HG02885 (cell line): Measurements from ENCODE around the gene PFN3.

Experiments used
- ATAC-seq: cut with Tn5 transposase; IDR thresholded peaks from one replicate; pipeline ENCODE4 v1.9.1; 2021; ENCODE audit warnings: mild to moderate bottlenecking; ENCODE audit not compliant: unreplicated experiment, poor library complexity

Gene PFN3, protein sequence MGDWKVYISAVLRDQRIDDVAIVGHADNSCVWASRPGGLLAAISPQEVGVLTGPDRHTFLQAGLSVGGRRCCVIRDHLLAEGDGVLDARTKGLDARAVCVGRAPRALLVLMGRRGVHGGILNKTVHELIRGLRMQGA

DNA sequence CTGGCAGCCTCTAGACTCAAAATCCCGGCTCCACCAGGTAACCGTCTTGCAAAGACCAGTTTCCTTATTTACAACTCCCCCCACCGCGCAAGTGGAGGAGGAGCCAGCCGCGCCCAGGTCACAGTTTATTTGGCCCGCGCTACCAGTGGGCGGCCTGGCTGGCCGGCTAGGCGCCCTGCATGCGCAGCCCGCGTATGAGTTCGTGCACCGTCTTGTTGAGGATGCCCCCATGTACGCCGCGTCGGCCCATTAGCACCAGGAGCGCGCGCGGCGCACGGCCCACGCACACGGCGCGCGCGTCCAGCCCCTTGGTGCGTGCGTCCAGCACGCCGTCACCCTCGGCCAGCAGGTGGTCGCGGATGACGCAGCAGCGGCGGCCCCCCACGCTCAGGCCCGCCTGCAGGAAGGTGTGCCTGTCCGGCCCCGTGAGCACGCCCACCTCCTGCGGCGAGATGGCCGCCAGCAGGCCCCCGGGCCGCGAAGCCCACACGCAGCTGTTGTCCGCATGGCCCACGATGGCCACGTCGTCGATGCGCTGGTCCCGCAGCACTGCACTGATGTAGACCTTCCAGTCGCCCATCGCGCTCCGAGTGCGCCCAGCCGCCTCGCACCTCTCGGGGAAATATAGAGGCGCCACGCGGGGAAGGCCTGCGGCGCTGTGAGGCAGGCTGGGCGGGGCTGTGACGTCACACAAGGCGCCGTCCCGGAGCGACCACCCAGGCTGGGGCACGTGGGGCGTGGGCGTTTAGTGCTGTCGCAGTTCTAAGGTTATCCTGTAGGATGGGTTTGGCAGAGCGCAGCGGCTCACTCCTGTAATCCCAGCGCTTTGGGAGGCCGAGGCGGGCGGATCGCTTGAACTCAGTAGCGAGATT is at the start of gene PFN3:
TSS of gene PFN3 (minus strand) at position 665 of the 872 bp plus-strand sequence. CDS start at position 580, 85 bp downstream.
- no peak for ATAC-seq

DNA sequence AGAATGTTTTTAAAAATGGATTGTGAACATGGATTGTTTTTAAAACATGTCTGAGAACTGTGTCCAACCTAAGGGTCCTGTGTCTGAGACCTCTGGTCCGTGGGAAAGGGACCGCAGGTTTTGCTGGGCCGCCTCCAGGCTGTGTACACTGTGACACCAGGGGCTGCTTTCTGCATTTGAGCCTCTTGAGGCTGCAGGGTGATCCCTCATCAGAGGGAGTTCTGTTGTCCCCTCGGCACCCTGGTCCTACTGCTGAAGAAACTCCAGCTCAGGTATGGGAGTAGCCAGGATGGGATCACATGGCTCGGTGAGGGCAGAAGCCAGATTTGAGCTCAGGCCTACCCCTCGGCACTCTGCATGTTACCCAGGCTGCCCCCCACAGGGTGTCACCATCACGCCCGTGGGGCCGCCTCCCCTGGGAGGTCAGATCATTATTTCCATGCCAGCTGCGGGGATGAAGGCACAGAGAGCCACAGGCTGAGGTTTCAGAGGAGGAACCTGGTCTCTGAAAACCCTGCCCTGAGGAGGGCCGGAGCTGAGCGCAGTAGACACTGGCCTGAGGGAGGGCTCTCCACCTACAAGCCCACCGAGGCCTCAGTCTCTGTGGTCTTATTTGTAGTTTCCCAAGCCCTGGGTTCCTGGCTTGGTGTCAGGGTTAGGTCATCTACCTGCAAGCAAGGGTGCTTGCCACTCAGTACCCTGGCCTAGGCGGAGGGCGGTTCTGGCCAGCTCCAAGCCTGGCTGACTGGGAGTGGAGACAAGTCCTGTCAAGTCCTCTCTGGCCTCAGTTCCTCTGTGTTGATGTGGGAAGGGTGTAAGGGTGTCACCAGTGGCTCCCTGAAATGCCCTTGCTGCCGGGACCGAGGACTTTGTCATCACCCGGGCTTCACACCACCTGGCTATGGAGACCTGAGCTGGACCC is 48.9 kb upstream of the PFN3 start:
- no peak for ATAC-seq

DNA sequence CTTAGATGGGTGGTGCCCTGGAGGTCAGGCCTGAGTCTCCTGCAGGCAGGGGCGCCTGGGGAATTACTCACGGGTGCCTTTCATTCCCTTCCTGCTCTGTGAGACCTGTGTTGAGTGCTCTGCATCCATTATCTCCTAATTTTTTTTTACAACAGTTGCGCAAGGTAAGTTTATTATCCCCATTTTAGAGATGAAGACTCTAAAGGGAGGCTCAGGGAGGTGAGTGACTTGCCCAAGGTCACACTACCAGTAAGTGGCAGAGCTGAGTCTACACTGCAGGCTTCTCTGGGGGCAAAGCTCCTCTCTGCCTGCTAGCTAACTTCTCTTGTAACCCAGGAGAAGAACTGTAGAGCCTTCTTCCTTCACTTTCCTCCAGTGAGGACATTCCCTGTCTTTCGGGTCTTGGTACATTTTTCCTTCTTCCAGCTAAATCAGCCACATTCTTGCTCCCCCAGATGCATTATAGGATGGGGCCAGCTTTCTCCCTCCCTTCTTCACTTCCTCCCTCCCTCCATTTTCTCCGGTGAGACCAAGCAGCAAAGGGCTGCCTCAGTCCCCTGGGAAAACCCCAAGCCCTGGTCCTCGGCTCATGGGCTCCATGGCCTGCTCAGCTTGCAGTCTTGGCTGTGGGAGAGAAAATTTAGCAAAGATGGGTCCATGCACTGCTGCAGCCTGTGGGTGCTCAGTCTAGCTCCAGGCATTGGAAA is 47.9 kb upstream of the PFN3 start:
- no peak for ATAC-seq

DNA sequence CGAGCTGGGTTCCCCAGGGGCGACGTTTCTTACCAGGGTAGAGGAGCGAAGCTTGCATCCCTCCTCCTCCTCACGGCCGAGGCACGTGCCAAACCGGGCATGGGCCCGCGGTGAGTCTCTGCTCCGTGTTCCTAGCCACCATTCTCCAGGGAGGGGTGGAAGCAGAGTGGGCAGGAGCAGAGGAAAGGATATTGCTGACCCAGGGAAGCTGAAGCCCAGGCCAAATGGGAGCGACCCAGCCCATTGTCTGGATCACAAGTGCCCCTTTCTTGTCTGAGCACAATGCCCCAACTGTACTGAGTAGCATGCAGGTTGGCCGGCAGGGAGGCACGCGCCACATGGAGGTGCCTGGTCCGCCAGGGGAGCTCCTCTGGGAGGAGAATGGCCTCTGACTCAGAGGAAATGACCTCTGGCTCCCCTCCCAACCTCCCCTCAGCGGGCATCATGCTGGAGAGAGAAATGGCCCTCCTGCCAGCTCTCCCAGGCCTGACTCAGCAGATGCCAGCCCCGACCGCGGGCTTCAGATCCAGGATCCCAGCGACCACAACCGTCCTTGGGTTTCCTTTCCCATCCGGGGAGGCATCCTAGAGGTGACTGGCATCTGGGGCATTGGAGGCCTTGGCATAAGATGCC is 47.3 kb upstream of the PFN3 start:
- ATAC-seq = no peak

DNA sequence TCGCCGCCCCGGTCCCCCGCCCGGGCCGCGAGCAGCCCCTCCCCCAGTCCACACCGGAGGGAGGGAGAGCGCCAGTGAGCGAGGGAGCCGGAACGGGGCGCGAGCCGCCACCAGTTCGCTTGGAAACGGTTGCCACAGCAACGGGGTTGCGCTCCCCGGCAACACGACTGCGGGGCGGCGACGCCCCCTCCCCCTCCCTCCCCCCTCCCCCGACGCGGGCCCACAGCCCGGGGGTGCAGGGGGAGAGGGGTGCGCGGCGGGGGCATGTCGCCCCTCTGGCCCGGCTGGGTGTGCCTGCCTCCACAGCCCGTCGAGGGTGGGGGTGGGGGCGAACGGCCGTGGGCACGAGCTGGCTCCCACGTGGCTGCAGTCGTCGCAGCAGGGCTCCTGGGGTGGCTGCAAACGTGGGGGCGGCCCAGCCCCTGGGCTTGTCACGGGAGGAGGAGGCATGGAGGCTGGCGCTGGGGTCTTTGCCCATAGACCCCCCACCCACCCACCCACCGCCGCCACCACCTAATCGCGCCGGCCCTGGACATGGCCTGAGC is 46.7 kb upstream of the PFN3 start:
- ATAC-seq = peak; percentile 10

DNA sequence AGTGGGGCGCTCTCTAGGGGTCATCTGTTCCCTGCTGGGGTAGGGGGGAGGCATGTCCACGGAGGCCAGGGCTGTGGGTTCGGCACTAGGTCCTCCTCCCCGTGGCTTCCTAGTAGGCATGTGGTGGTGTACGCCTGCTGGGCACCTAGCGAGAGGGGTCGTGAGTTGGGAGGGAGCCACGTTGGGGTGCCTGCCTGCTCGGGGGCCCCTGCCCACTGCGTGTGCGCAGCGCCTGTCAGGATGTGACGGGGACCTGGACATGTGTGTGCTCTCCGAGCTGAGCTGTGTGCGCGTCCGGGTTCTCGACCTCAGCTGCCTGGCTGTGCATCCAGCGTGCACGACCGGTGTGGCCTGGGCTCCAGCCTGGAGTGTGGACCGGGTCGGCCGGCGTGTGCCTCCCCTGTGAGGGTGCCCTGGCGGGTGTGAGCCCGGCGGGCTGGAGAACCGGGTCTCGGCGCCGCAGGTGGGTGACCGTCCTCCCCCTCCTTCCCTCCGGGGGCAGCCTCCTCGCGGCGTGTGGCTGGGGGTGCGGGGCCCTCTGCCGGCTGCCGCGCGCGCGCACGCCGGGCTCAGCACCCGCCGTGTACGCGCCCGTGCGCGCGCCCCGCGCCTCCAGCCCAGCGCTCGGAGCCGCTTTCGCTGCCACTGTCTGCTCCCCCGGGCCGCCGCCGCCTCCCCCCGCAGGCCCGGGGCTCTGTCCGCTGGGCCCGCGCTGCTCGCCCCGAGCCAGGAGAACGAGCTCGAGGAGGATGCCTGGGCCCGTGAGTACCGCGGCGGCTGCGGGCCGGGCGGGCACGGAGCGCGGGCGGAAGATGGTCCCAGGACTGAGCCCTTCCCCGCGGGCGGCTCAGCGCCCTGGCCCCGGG is 46.0 kb upstream of the PFN3 start, which contains the start of gene PRR7:
TSS of gene PRR7 (plus strand) at position 615 of the 866 bp plus-strand sequence. CDS start 8,254 bp downstream, outside the sequence.
- peak; percentile 62 for ATAC-seq

DNA sequence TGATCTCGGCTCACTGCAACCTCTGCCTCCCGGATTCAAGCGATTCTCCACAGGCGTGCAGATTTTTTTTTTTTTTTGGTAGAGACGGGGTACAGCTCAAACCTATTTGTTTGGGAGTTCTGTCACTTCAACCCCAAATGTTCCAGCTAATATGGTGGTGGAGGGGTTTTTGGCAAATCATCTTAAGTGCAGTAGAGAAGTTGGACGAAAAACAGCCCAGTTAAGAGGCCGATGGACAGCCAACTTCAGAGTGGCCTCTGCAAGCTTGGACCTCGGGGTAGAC is 45.4 kb upstream of the PFN3 start:
- no peak for ATAC-seq

DNA sequence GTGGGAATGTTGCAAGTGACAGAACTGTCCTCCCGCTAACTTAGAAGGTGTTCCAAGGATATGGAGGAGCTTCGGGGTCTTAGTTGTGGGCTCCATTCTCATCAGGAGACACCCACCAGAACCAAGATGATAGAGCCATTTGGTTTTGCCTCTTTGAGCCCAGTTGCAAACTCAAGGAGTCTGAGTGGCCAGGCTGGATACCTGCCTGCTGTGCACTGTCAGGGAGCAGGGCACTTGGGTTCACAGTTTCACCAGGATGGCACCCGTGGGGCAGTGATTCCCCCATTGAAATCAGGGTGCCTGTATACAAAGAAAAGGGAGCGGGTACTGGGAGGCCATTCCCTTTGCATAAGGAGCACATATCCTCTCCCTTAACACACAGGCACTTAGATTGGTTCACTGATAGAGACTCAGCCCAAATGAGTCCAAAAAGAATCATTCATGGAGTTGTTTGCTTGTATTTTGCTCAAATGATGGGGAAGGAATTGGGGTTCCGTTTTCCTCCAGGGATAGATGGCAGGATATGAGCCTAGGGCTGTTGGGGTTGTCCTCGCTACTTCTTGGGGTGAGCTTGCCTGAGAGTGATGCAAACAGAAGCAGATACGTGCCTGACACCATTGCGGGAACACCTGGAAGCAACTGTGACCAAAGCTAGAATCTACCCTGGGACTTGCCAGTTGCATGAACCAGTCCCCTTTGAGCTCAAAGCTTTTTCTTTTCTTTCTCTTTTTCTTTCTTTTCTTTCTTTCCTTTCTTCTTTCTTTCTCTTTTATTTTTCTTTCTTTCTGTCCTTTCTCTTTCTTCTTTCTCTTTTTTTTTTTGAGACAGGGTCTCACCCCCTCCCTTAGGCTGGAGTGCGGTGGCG is 44.8 kb upstream of the PFN3 start:
- ATAC-seq = no peak

DNA sequence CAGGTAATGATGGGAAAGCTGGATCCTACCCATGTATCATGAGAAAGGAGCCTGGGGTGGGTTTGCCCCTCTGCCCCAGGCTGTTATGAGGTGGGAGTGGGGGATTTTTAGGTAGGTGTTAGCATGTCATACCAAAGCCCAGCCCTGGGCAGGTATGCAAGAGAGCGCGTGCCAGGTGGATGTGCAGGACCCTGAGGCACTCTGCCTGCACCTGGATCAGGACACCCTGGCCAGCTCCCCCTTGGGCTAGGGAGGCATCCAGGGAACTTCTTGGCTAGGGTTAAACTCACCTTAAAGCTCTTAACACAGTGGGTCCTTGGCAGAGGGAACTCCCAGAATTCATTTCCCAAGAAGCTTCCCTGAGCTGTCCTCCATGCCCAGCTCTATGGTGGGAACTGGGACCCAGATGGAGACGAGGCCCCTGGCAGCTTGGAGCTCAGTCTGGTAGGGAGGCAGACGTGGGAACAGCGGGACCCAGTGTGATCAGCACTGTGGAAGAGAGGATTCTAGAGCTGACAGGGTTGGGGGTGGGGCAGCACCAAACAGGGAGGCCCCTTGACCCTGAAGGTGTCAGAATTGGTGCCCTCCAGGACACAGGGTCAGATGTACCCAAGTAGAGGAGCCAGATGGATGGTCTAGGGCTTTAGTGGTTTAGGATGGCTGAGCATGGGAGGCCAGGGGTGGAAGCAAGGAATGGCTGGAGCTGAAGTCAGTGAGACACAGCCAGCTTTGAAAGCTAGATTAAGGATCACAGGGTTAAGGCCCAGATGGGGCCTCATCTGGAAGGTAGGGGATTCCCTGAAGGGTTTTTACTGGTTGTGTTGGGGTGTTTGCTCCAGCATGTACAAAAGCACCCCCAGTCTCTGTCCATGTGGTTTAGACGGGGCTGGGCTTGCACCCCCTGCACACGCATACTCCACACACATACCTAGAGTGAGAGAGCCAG is 43.9 kb upstream of the PFN3 start:
- ATAC-seq = no peak

DNA sequence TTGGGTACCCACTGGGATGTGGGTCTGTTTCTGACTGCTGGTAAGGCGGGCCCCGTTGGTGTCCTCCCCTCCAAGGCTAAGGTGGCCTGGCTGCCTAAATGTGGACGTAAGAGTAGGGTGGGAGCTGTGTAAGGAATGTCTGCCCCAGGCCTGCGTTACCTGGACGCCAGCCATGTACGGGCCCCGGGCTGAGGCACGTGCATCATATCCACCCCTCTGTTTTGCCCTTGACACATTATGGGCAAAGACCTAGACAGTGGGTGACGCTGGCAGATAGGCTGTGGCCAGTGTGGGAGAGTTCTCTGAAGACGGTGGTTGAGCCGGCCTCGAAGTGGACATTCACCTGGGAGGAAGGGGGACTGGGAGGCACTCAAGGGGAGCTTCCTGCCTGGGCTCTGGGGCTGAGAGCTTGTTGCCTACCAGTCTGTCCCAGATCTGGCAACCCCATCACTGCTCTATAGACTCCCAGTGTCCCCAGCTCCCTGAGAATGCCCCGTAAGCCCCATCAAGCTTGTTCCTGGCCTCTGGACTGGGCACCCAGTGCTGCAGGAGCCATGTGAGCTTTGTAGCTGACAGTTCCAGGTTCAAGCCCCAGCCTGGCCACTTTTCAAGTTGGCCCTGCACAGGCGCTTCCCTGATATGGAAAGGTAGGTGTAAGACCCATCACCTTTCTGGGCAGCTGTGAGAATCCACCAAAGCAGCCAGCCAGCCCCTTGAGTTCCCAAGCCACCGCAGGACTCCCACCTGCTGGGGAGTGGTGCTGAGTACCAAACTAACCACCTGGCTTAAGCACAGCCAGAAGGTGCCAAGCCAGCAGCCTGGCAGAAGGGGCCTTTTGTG is 42.9 kb upstream of the PFN3 start:
- no peak for ATAC-seq

DNA sequence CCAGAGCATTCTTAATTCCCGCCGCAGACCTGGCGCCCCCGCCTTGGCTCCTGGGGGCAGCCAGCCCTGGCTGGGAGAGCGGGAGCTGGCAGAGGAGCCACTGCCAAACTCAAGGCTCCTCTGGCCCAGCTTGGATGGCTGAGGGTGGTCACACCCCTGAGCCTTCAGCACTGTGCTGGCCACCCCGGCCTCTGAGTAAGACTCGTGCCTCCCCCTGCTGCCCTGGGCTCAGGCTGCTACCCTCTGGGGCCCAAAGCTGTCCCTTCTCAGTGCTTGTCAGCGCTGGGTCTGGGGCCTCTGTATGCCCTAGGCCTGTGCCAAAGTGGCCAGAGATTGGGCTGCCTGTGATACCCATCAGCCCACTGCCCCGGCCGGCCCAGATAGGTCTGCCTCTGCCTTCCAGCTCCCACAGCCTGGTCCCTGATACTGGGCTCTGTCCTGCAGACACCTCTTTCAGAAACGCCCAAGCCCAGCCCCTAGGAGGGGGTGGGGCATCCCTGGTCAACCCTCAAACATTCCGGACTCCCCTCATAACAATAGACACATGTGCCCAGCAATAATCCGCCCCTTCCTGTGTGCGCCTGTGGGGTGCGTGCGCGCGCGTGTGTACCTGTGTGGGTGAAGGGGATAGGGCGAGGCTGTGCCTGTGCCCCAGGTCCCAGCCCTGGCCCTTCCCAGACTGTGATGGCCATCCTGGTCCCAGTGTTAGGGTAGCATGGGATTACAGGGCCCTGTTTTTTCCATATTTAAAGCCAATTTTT is 41.8 kb upstream of the PFN3 start:
- ATAC-seq = no peak

DNA sequence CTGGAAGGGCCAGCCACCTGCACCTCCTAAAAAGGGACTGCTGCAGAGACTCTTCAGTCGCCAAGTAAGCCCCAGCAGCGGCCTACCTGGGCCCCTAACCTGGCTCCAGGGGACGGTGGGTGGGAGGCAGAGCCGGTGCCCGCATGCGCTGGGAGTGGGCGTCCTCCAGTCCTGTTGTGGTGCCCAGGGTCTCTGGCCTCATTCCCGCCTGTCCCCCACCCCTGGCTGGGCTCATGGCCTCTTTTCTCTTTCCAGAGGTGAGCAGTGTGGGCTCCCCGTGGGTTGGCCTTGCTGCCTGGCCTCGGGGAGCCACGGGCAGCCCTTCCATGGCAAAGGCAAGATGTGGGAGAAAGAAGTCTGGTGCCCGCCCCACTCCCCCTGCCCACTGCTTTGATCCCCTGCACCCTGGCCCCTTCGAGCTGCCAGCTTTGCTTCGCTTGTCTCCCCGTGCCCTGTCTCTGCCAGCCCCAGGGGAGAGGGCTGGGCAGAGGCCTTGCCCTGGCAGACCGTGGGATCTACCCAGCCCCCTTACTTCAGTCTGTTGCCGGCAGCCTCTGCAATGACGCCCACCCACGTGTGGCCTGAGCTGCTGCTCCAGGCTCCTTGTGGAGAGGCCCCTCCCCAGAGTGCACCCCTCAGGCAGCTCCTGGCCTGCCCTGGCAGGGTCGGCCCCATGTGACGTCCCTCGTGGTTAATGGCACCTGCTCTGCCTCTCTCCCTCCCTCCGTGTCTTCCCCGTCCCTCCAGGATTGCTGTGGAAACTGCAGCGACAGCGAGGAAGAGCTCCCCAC is 40.7 kb upstream of the PFN3 start:
- no peak for ATAC-seq

DNA sequence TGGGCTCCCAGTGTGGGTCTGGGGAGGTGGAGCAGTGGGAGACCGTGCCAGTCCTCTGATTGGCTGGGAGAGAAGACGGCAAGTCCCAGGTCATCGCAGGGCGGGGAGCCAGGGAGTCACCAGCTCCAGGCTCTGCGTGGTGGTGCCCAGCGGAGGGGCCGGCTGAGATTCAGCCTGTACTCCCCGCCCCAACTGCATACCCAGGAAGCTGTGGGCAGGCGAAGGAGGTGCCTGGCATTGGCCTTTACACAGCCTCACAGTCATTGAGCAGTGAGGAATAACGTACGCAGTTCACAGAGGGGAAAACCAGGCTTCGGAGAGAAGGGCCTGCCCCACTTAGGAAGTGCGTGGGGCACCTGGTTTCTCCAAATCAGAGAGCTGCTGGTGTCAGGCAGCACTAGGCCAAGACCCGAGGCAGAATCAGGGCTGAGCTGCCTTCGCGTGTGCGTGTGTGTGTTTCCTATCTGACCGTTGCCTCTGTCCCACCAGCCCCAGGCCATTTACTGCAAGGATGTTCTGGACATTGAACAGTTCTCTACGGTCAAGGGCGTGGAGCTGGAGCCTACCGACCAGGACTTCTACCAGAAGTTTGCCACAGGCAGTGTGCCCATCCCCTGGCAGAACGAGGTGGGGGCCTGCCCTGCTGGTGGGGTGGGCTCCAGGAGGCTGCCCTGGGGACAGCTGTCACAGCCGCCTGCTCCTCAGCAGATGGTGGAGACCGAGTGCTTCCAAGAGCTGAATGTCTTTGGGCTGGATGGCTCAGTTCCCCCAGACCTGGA is 39.9 kb upstream of the PFN3 start:
- ATAC-seq = no peak
